Measurements from ENCODE around the gene SPATA6L. TPM values are rescaled to one million over a fixed set of nuclear protein-coding genes. Genes with fewer than 3 reads are reported as not detected.

SPATA6L gene
- total and polyA plus RNA-seq, 2 experiments from 2014 or later = 1.7 to 1.9 TPM

- Mint-ChIP-seq H3K27me3 (ENCODE audit: insufficient read depth, low read depth, poor library complexity) (no peaks in the 10 kb centered on the region), H3K36me3 (ENCODE audit: low read depth) (peaks cover 3% of the 10 kb centered on the region; the same call in 2 of the 3 replicates)
Measured at GRCh38 chr9:4569101-4569500, 97.2 kb downstream of the SPATA6L start.

More at GRCh38 chr9:4569101-4569500, 97.2 kb downstream of the SPATA6L start:
- H3K4me2 ChIP-seq = no peak overlapping the region
- no peak overlapping the region for H2AFZ ChIP-seq
- no peaks in the 10 kb centered on the region for H3K27me3 ChIP-seq (ENCODE audit: insufficient read depth)
- no peak overlapping the region for H3K27ac ChIP-seq (ENCODE audit: low read depth)
- H3K9me2 ChIP-seq (ENCODE audit: insufficient read depth) = no peaks in the 10 kb centered on the region
- no peak overlapping the region for H3K4me3 ChIP-seq
- TF ChIP-seq, protein P1, sequence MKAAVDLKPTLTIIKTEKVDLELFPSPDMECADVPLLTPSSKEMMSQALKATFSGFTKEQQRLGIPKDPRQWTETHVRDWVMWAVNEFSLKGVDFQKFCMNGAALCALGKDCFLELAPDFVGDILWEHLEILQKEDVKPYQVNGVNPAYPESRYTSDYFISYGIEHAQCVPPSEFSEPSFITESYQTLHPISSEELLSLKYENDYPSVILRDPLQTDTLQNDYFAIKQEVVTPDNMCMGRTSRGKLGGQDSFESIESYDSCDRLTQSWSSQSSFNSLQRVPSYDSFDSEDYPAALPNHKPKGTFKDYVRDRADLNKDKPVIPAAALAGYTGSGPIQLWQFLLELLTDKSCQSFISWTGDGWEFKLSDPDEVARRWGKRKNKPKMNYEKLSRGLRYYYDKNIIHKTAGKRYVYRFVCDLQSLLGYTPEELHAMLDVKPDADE (IDR thresholded peaks at IDR 0.05) = no peak
- TF ChIP-seq, protein P2, sequence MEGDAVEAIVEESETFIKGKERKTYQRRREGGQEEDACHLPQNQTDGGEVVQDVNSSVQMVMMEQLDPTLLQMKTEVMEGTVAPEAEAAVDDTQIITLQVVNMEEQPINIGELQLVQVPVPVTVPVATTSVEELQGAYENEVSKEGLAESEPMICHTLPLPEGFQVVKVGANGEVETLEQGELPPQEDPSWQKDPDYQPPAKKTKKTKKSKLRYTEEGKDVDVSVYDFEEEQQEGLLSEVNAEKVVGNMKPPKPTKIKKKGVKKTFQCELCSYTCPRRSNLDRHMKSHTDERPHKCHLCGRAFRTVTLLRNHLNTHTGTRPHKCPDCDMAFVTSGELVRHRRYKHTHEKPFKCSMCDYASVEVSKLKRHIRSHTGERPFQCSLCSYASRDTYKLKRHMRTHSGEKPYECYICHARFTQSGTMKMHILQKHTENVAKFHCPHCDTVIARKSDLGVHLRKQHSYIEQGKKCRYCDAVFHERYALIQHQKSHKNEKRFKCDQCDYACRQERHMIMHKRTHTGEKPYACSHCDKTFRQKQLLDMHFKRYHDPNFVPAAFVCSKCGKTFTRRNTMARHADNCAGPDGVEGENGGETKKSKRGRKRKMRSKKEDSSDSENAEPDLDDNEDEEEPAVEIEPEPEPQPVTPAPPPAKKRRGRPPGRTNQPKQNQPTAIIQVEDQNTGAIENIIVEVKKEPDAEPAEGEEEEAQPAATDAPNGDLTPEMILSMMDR (conservative IDR thresholded peaks at IDR 0.05; ENCODE audit: low read depth in 2 of 2) = no peak
- TF ChIP-seq CREB1 (CRISPR knock-in tag; IDR thresholded peaks at IDR 0.05; ENCODE audit: low read depth) (no peak), ZNF331 (CRISPR knock-in tag; IDR thresholded peaks at IDR 0.05; ENCODE audit: low read depth) (no peak), EZH2phosphoT487 (IDR thresholded peaks at IDR 0.05; ENCODE audit: unreplicated experiment) (no peak), EZH2 (IDR thresholded peaks at IDR 0.05; ENCODE audit: low read depth, unreplicated experiment) (no peak), POLR2AphosphoS5 (IDR thresholded peaks at IDR 0.05; ENCODE audit: low read depth) (no peak), ZNF114 (CRISPR knock-in tag; IDR thresholded peaks at IDR 0.05) (no peak)
- TF ChIP-seq, protein P3, sequence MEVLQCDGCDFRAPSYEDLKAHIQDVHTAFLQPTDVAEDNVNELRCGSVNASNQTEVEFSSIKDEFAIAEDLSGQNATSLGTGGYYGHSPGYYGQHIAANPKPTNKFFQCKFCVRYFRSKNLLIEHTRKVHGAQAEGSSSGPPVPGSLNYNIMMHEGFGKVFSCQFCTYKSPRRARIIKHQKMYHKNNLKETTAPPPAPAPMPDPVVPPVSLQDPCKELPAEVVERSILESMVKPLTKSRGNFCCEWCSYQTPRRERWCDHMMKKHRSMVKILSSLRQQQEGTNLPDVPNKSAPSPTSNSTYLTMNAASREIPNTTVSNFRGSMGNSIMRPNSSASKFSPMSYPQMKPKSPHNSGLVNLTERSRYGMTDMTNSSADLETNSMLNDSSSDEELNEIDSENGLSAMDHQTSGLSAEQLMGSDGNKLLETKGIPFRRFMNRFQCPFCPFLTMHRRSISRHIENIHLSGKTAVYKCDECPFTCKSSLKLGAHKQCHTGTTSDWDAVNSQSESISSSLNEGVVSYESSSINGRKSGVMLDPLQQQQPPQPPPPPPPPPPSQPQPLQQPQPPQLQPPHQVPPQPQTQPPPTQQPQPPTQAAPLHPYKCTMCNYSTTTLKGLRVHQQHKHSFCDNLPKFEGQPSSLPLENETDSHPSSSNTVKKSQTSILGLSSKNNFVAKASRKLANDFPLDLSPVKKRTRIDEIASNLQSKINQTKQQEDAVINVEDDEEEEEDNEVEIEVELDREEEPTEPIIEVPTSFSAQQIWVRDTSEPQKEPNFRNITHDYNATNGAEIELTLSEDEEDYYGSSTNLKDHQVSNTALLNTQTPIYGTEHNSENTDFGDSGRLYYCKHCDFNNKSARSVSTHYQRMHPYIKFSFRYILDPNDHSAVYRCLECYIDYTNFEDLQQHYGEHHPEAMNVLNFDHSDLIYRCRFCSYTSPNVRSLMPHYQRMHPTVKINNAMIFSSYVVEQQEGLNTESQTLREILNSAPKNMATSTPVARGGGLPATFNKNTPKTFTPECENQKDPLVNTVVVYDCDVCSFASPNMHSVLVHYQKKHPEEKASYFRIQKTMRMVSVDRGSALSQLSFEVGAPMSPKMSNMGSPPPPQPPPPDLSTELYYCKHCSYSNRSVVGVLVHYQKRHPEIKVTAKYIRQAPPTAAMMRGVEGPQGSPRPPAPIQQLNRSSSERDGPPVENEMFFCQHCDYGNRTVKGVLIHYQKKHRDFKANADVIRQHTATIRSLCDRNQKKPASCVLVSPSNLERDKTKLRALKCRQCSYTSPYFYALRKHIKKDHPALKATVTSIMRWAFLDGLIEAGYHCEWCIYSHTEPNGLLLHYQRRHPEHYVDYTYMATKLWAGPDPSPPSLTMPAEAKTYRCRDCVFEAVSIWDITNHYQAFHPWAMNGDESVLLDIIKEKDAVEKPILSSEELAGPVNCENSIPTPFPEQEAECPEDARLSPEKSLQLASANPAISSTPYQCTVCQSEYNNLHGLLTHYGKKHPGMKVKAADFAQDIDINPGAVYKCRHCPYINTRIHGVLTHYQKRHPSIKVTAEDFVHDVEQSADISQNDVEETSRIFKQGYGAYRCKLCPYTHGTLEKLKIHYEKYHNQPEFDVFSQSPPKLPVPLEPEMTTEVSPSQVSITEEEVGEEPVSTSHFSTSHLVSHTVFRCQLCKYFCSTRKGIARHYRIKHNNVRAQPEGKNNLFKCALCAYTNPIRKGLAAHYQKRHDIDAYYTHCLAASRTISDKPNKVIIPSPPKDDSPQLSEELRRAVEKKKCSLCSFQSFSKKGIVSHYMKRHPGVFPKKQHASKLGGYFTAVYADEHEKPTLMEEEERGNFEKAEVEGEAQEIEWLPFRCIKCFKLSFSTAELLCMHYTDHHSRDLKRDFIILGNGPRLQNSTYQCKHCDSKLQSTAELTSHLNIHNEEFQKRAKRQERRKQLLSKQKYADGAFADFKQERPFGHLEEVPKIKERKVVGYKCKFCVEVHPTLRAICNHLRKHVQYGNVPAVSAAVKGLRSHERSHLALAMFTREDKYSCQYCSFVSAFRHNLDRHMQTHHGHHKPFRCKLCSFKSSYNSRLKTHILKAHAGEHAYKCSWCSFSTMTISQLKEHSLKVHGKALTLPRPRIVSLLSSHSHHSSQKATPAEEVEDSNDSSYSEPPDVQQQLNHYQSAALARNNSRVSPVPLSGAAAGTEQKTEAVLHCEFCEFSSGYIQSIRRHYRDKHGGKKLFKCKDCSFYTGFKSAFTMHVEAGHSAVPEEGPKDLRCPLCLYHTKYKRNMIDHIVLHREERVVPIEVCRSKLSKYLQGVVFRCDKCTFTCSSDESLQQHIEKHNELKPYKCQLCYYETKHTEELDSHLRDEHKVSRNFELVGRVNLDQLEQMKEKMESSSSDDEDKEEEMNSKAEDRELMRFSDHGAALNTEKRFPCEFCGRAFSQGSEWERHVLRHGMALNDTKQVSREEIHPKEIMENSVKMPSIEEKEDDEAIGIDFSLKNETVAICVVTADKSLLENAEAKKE (CRISPR knock-in tag; IDR thresholded peaks at IDR 0.05) = no peak
- no peak for DNase-seq (ENCODE audit: low spot score)
- Mint-ChIP-seq H3K4me1 (peaks cover 5% of the 10 kb centered on the region; the same call in 2 of the 3 replicates), H3K27ac (no peak overlapping the region), H3K9me3 (no peaks in the 10 kb centered on the region; the same call in 2 of the 3 replicates), H3K4me3 (no peak overlapping the region)
- 0 out of 2 replicates have a peak, but pooled peaks cover 3% of the 10 kb centered on the region for H4K20me1 ChIP-seq (replicated peaks; ENCODE audit: insufficient read depth)
- H3F3A ChIP-seq (replicated peaks; ENCODE audit: low read depth) = no peaks in the 10 kb centered on the region
- H3K4me1 ChIP-seq (ENCODE audit: insufficient read depth) = no peaks in the 10 kb centered on the region
- H3K36me3 ChIP-seq (ENCODE audit: insufficient read depth) = no peaks in the 10 kb centered on the region
- H3K79me2 ChIP-seq (replicated peaks; ENCODE audit: insufficient read depth) = no peaks in the 10 kb centered on the region
- ATAC-seq = no peak
